Measurements from ENCODE around the gene GPX4.

GPX4 gene

DNA sequence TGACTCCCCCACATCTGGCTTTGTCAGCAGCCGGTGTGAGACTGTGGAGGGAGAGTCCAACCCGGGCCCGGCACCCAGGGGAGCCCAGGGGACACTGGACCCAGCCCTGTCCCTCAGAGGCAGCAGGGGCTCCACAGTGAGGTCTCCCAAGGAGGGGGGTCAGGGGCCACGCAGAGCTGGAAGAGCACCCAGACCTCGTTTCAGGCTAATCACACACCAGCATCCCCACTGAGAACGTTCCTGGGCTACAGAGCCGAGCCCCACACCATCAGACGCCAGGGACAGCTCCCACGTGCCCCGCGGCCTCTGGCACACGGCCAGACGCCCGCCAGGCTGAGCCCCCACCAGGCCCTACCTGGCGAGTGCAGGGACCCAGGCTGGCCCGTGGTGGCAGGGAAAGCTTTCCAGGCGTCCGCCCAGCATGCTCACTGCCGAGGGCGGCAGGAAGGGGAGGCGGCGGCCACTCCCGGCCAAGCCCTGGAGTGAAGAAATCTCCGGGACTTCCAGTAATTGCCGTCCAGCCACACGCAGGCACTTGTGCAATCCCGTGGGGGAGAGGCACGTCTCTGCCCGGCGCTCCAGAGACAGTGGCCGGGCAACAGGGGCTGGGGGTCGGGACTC, 51.0 kb downstream of the GPX4 start:
- no peak for DNase-seq

DNA sequence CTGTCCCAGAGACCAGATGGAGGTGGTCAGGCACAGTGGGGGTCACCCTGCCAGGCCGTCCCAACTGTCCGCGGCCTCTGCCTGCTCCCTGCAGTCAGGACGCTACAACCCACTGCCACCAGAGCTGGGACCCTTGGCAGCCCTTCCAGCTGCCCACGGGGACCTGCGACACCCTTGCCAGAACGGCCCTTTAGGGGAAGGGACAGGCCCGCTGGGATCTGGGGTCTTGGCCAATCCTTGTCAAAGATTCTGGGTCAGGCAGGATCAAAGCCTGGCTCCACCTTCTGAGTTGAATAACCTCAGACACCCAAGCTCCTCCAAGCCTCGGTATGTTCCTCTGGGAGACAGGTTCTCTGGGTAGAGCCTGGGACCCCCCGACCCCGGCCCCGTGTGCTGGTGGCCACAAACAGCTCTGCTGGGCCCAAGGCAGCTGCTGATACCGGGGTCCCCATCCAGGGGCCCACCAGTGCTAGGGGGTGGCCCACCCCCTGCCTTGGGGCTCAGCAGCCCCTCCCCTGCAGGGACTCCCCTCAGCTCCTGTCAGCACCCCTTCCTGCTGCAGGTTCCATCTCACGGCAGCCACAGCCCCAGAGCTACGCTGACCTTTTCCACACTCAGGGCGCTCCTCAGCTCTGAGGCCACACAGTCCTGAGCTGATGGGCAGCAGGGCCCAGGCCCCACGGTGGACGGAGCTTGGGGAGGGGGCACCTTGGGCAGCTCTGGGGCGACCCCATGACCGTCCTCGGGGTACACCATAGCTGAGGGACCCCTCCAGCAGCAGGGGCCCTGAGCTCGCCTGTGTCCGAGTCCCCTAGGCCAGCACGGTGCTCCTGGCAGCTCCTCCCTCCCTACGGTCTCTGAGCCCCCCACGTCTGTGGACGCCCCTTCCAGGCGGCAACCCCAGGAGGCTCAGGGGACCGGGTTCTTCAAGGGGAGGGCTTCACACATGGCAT, 51.8 kb downstream of the GPX4 start:
- no peak for DNase-seq

Data from activated CD4-positive, alpha-beta T cell treated with anti-CD3 and anti-CD28 coated beads, Interleukin-2, amount 50 U/mL, for 1 hour (primary cell).